Erythroblast (primary cell): ENCODE measurements around the gene PARG.
"Not testable (repeated sequence)": the region's sequence is repeated elsewhere in the genome, so short reads cannot be mapped to it uniquely, and the experiment has no call there.

Experiments used
- GATA1 ChIP-seq: IDR thresholded peaks from 2 replicates; pipeline ENCODE4 v1.6.1; 2011; ENCODE audit warnings: low read depth, mild to moderate bottlenecking, control low read depth, low read length, moderate library complexity
- POLR2A ChIP-seq: IDR thresholded peaks from 2 replicates; pipeline ENCODE4 v1.6.1; 2011; ENCODE audit warnings: mild to moderate bottlenecking, low read length

- not testable (repeated sequence) for TF ChIP-seq POLR2A, GATA1
Observed at GRCh38 chr10:49882327-49882726, 59.5 kb downstream of the PARG start.
